A549 (cell line): ENCODE data around the gene WNT7A.

Experiments
- CTCF ChIP-seq: fragments of >200 bp; sonication (Bioruptor Twin); formaldehyde crosslinking; IDR thresholded peaks from 3 replicates; pipeline ENCODE4 v1.5.1; 2016
- E2F6 ChIP-seq: IDR thresholded peaks from 2 replicates; pipeline ENCODE4 v1.6.1; 2012; ENCODE audit warnings: low read depth, borderline replicate concordance
- HMGXB4 ChIP-seq: fragments of 250-450 bp; sonication (Bioruptor Pico); IDR thresholded peaks from 2 replicates; pipeline ENCODE4 v1.5.0; 2021; ENCODE audit warnings: mild to moderate bottlenecking, moderate library complexity, borderline replicate concordance
- KDM1A ChIP-seq: fragments of 200-600 bp; sonication (generic); IDR thresholded peaks from 2 replicates; pipeline ENCODE4 v1.6.1; 2016; ENCODE audit warnings: low read depth, mild to moderate bottlenecking
- POLR2A ChIP-seq: IDR thresholded peaks from 2 replicates; pipeline ENCODE4 v1.6.1; 2012; ENCODE audit warnings: mild to moderate bottlenecking, low read length
- ZSCAN20 ChIP-seq: fragments of 250-450 bp; sonication (Bioruptor Pico); IDR thresholded peaks from 2 replicates; pipeline ENCODE4 v1.8.0; 2022; ENCODE audit warnings: mild to moderate bottlenecking, moderate library complexity

- no peak for TF ChIP-seq ZSCAN20
- no peak for TF ChIP-seq CTCF
- no peak for TF ChIP-seq POLR2A
- no peak for TF ChIP-seq KDM1A
- TF ChIP-seq E2F6: no peak
- no peak for TF ChIP-seq HMGXB4 (CRISPR knock-in tag)
Observed at GRCh38 chr3:13916375-13916774, 36.5 kb upstream of the WNT7A start.
